ENCODE data around the gene NGDN. TPM values are rescaled to one million over a fixed set of nuclear protein-coding genes. Genes with fewer than 3 reads are reported as not detected.
"Not testable (repeated sequence)": the region's sequence is repeated elsewhere in the genome, so short reads cannot be mapped to it uniquely, and the experiment has no call there.

The NGDN gene
- polyA plus RNA-seq, 1 donor: 69.7 TPM

DNA sequence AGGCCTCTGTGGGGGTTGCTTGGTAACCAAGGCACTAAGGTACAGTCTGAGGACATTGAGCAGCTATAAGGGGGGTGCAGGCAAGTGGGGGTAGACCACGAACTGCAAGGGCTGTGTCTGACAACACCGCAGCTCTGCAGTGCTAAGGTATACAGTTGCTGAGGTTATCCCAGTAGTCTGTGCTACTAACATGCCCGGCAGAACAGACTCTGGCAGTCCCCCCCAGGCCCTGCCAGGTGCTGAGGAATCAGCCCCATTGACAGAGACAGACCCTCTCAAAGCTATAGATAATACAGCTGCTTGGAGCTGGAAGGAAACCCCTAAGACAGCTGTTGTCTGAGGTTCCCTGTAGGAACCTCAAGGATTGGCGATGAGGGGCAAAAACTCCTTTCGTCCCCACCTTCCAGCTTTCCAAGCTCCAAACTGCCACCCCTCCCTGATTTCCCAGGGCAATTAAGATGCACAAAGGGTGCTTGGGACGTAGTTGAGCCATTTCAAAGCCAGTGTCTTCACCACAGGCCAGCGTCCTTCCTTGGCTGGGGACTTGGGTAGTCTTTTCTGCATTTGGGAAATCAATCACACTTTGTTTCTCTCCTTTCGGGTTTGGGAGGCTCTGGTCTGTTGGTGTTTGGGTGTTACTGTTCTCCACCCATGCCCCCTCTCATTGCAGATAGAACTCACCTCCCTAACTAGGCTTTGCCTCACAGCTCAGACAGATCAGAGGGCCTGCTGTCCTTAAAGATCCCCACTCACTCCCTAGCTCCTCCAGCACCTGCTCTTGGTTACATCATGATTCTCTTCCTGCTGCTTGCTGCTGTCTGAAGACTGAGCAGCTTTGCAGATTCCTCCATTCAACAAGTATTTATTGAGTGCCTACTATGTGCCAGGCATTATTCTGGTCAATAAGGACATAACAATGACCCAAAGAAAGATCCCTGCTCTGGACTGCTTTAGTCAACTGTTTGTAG lies 32.1 kb upstream of the NGDN start:
- DNase-seq: no peak

GRCh38 chr14:23438101-23438971 lies 31.2 kb upstream of the NGDN start:
- no peak for DNase-seq

GRCh38 chr14:23439107-23439835 lies 30.2 kb upstream of the NGDN start:
- no peak for DNase-seq

- DNase-seq: no peak
These were observed 28.4 kb upstream of the NGDN start for GRCh38 chr14:23441076-23441475.

GRCh38 chr14:23442721-23443356 lies 26.7 kb upstream of the NGDN start:
- no peak for DNase-seq

- DNase-seq: no peak
These were observed 26.1 kb upstream of the NGDN start for GRCh38 chr14:23443411-23443812.

DNA sequence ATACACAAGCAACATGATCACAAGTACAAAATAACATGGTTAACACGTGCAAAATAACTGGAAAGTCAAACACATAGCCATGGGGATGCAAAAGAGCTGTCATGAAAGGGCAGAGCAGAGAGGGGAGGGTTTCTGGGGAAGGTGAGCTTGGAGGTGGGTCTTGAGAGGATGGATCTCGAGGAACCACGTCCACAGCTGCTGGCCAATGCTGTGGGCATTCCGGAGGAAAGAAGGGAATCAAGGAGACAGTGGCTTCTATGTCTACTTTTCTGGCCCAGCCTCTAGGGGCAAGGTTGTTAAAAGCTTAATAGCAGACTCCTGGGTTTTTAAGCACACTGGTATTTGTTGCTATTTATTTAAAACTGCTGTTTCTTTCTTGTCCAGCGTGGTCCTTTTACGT lies 25.6 kb upstream of the NGDN start:
- DNase-seq: no peak

GRCh38 chr14:23444314-23444713 lies 25.2 kb upstream of the NGDN start:
- DNase-seq: no peak

DNA sequence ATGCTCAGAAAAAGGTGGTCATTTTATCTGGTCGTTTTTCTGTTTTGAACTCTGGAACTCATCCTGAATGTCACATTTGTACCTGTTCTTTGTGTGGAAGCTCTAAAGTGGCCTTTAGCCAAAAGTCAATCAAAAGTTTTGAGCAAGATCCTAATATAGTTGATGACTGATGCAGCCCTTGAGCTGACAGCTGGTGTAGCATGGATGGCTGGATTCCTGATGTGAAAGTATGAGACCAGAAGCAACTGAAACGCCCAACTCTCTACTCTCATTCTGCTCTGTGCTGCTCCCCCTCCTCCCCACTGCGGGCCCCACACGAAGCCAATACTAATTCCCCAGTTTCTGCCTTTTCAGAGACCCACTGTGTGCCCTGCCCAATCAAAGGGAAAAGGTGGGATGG lies 23.7 kb upstream of the NGDN start:
- no peak for DNase-seq

DNA sequence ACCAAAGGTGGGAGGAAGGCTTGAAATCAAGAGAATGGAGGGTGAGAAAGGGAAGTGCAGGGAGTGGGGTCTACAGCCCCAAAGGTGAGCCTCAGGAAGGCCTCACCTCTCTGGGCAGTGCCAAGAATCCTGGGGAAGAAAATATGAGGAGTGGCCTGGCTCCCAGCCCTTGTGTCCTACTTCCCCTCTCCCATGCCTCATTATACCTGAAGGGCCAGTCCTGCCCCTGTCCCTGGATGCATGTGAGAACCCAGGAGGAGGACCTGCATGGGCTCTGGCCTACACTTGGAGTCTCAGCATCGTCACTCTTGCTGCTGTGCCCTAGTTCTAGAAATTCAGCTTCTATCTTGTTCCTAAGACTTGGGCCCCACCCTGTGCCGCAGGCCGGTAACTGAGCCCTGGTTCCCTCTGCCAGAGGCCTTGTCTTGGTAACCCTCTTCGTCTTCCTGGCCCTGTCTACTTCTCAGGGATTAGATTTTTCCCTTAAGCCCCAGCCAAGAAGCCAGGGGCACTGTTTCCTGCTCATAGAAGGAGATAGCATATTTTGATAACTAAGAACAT lies 23.1 kb upstream of the NGDN start:
- no peak for DNase-seq

GRCh38 chr14:23447361-23448350 lies 21.8 kb upstream of the NGDN start:
- DNase-seq: no peak

- no peak for DNase-seq
These were observed 20.2 kb upstream of the NGDN start for GRCh38 chr14:23449314-23449713.

GRCh38 chr14:23450379-23450778 lies 19.1 kb upstream of the NGDN start:
- DNase-seq: no peak

DNA sequence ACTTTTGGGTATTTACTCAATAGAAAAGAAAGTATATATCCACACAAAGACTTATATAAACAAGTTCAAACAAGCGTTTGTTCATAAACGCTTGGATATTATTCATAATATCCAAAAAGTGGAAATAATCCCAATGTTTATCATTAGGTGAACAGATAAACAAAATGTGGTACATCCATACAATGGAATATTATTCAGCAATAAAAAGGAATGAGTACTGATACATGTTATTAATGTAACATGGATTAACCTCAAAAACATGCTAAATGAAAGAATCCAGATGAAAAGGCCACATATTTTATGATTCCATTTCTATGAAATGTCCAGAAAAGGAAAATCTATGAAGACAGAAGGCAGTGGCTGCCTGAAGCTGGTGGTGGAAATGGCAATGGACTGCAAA lies 17.3 kb upstream of the NGDN start:
- no peak for DNase-seq

GRCh38 chr14:23454445-23454856 lies 15.1 kb upstream of the NGDN start:
- no peak for DNase-seq

GRCh38 chr14:23456883-23457586 lies 12.5 kb upstream of the NGDN start:
- DNase-seq: not testable (repeated sequence)

DNA sequence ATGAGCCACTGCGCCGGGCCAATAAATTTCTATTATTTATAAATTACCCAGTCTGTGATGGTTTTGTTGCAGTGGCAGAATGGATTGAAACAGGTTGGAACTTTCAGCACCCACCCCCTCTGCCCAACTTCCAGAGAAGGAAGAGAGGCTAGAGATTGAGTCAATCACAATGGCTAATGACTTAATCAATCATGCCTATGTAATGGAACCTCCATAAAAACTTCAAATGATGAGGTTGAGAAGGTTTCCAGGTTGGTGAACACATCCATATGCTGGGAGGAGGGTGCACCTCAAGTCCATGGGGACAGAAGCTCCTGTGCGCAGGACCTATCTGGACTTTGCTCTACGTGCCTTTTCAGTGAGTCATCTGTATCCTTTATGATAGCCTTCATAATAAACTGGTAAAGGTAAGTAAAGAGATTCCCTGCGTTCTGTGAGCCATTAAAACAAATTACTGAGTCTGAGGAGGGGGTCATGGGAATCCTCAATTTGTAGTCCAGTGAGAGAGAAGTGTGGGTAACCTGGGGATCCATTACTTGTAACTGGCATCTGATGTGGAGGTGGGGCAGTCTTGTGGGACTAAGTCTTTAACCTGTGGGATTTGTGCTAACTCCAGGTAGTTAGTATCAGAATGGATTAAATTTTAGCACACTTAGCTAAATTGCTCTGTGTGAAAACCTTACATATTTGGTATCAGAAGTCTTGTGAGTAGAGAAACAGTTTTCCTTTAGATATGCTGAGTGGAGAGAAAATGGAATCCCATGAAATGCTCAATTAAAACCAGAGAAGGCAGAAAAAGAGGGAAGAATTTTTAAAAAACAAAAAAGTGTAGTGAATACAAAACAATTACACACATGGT lies 11.7 kb upstream of the NGDN start:
- DNase-seq: no peak

- DNase-seq: no peak
These were observed 8.5 kb upstream of the NGDN start for GRCh38 chr14:23460960-23461359.

All from left kidney (tissue), 2 donors.